Measurements from ENCODE around the gene PAM16.
"Not testable (repeated sequence)": the region's sequence is repeated elsewhere in the genome, so short reads cannot be mapped to it uniquely, and the experiment has no call there.

PAM16 gene

DNA sequence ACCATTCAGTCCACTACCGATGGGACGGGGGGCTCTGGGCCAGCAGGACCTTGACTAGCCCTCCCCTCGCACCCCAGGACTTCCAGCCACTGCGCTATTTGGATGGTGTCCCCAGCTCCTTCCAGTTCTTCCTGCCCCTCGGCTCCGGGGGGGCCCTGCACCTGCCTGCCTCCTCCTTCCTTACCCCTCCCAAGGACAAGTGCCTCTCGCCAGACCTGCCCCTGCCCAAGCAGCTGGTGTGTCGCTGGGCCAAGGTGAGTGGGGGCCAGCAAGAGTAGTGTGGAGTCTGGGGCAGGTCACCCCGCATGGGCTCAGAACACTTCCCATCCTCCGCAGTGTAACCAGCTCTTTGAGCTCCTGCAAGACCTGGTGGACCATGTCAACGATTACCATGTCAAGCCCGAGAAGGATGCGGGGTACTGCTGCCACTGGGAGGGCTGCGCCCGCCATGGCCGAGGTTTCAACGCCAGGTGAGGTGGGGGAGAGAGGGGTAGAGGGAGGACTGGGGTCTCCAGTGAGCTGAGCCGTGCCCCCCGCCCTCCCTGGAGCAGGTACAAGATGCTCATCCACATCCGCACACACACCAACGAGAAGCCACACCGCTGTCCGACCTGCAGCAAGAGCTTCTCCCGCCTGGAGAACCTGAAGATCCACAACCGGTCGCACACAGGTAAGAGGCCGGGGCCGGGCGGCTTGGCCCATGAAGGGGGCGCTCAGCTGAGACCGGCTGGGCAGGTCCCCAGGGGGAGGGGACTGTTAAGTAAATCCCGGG, 16.2 kb downstream of the PAM16 start:
- DNase-seq (ENCODE audit: low read depth, low spot score) = no peak

DNA sequence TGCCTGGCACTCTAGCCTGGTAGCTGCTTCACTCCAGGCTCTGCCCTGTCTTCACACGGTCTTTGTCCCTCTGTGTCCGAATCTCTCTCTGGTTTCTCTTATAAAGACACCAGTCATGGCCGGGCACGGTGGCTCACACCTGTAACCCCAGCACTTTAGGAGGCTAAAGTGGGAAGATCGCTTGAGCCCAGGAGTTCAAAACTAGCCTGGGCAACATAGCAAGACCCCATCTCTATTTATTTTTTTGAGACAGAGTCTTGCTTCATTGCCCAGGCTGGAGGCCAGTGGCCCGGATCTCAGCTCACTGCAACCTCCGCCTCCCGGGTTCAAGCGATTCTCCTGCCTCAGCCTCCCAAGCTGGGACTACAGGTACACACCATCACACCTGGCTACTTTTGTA, 17.4 kb downstream of the PAM16 start:
- not testable (repeated sequence) for DNase-seq (ENCODE audit: low read depth, low spot score)

- DNase-seq (ENCODE audit: low read depth, low spot score) = no peak
These were observed 17.8 kb downstream of the PAM16 start for GRCh38 chr16:4333308-4333638.

- no peak for DNase-seq (ENCODE audit: low read depth, low spot score)
These were observed 18.4 kb downstream of the PAM16 start for GRCh38 chr16:4332623-4333307.

DNA sequence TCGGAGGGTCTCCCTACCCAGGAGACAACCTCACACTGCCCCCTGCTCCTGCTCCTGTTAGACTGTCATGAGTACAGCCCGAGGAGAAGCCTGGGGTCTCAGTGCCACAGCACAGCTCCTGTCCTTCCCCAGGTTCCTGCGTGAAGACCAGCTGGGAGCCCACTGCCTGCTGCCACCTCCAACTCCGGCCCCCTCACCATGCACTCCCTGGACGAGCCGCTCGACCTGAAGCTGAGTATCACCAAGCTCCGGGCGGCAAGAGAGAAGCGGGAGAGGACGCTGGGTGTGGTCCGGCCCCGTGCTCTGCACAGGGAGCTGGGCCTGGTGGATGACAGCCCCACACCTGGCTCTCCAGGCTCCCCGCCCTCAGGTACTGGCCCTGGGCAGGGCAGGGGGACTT, 19.0 kb downstream of the PAM16 start:
- no peak for DNase-seq (ENCODE audit: low read depth, low spot score)

DNA sequence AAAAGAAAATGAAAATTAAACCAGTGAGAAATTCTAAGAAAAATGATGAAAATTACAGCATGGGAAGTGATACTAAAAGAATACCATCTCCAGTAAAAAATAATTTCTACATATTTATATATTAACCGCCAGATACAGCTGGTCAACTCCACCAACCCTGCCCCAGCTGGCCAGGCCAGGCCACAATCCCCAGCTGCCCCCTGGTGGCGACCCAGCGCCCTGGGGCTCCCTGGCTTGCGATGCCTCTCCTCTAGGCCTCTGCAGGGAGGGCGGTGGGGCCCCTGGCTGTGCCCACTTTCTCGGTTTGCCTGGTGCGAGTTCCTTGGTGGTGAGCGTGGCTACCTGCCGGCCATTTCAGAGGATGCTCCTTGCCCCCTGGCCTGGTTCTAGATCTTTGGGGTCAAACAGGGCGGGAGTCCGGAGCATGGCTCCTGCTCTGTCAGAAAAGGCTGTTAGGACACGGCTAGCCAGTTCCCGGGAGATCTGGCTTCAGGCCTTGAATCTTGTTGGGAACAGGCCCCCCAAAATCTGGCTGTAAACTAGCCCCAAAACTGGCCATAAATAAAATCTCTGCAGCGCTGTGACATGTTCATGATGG, 20.7 kb downstream of the PAM16 start:
- DNase-seq (ENCODE audit: low read depth, low spot score) = no peak

DNA sequence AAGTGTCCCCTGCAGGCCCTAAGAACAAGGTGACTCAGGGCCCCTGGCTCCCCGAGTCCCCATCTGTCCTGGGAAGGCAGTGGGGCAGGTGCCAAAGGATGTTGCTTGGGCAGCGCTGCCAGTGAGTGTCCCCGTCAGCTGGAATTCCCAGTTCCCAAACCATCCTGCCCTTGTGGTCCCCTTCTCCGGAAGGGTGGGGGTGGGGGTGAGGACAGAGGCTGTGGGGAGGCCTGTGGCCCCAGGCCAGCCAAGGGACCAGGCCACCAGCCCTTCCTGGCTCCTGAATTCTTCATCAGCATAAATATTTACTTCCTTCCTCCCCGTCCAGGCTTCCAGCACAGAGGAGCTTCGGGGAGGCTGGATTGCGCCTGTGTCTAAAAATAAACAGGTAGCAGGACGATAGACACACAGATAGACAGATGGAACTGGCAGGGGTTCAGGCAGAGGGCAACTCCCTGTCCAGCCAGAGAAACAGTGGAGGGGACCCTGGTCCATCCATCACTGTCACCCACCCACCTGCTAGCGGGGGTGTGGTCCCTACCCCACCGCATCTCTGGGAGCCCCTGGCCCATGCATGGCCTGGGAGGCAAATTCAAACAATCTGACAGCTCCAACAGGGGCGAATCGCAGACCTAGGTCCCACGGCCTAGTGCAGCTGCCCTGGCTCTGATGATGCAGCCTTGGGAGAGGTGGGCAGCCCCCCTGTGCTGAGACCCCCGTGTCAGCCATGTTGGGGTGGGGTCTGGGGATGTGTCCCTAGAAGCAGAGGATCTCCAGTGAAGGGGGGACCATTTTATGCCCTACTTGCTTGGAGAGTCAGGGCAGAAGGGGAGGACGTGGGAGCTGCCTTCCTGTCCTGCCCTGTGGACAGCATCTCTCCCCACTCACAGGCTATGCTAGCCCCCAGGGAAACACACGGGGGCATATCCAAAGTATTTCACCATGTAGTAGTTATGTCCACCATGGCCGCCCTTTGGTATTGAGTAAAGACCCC, 22.0 kb downstream of the PAM16 start:
- DNase-seq (ENCODE audit: low read depth, low spot score) = no peak

GRCh38 chr16:4328046-4328781, 22.9 kb downstream of the PAM16 start:
- DNase-seq (ENCODE audit: low read depth, low spot score) = peak; percentile 59

GRCh38 chr16:4327386-4328045, 23.6 kb downstream of the PAM16 start:
- DNase-seq (ENCODE audit: low read depth, low spot score) = no peak

GRCh38 chr16:4325253-4325758, 25.8 kb downstream of the PAM16 start:
- DNase-seq (ENCODE audit: low read depth, low spot score) = no peak

GRCh38 chr16:4324492-4325252, 26.4 kb downstream of the PAM16 start:
- DNase-seq (ENCODE audit: low read depth, low spot score) = no peak

DNA sequence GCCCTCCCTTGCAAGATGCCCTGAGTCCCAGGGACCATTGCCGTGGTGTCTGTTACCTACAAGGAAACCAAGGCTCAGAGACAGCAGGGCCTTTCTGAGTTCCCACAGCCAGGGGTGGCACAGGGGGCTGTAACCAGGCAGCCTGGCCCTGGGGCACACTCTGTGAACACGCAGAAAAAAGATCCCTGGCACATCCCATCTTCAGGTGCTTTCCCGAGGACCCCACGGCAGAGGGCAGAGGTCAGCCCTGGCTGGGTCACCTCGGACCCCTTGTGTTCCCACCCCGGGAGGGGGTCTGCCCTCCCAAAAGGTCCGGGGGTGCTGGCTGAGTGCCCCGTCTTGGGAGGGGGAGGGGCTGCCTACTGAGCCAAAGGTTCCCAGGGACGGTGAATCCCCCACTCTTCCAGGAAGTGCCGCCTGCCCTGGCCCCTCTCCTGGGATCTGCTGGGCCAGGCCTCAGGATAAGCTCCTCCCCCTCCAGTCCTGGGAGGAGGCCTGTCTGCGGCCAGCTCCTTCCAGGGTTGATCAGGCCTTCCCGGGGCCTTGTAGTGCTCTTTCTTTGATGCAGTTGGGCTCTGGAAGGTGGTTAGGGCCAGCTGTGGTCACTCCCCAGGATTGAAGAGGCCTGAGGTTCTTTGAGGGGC, 27.2 kb downstream of the PAM16 start:
- DNase-seq (ENCODE audit: low read depth, low spot score) = no peak

GRCh38 chr16:4323071-4323844, 27.9 kb downstream of the PAM16 start:
- DNase-seq (ENCODE audit: low read depth, low spot score) = no peak

DNA sequence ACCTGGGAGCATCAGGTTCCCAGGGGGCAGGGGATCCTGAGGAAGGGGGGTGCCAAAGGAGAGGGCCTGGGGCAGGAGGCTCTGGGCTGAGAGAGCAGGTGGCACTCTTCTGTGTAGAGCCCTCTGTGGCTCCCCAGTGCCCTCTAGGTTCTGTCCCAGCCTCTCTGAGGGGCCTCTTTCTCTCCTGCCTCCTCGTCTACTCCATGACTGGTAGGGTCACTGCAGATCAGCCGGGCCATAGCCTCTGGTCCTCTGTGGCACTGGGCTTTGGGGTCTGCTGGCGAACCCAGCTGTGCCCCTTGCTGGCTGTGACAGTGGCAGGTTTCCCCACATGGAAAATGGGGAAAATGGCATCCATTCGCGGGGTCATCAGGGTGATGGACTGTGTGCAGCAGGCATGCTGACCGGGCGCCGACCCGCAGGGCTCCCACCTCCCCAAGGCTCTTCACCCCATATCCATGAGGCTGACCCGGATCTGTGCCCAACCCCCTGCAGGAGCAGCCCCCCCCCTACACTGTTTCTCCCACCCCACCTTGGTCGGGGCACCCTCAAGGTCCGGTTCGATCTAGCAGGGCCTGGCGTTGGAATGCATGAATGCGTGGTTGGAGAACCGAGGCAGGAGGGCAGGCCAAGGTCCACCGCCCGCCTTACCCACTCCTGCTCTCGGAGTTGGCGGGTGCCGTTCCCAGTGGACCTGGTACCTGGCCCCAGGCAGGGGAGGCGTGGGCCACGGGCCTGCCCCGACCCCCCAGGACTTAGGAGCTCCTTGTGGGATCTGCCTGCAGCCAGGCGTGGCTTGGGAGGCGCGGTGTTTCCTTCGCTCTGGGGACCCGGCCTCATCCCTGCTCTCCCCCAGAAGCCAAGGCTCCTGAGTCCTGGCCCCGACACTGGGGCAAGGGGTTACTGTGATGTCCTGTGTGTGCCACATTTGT, 28.7 kb downstream of the PAM16 start:
- DNase-seq (ENCODE audit: low read depth, low spot score) = no peak

DNA sequence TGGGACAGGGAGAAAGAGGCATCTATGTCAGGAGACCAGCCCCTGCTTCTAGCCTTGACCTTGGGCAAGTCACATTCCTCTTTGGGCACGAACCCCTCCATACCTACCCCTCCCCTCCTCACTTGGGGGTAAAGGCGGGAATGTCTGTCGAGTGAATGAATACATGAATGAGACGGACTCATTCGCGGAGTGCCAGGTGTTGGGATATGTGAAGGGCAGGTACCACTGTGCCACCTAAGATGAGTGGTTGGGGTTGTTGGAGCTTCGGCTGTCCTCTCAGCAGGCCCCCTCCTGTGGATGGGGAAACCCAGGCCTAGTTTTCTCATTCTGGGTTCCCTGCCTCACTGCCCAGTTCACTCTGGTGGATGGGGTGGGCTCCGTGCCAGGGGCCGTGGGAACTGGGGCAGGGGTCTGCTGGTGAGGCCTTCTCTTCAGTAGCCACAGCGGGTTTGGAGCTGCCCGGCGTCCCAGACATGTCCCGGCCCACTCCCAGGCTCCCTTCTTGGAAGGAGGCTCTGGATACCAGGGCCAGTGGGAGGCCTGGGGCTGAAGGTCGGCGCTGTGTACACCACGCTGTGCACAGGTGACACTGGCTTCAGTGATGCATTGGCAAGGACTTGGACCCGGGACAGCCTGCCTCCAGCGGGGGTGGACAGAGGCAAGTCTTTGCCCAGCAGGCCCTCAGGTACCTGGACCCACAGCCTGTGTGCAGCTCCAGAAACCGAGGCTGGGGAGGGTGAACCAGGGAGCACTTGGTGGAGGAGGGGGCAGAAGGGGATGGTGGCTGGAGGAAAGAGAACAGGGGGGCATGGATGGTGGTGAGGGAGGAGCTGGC, 29.6 kb downstream of the PAM16 start:
- no peak for DNase-seq (ENCODE audit: low read depth, low spot score)

DNA sequence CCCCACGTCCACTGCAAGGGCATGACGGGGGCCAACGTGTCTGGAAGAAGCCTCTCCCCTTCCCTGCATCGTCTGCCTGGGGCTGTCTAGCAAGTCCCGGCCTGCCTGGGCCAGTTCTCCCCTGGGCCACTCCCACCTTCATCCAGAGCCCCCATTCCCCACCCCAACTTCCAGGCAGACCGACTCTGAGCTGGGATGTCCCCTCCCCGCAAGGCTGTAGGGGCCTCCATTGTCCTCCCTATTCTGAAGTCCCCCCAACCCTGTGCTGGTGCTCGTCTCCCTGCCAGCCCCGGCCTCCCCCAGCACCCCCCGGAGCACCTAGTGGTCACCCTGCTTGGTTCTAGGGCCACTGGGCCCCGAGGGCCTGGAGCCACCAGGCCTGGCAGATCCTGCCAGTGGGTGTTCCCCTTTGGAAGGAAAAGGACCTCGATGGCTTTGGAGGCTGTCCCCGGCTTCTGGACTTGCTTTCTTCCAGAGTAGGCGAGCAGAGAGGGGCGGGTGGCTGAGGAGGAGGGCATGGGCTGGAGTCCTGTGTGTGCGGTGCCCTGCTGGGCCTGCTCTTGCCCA, 30.5 kb downstream of the PAM16 start:
- no peak for DNase-seq (ENCODE audit: low read depth, low spot score)
